SK-N-MC (cell line): ENCODE results near the gene ZFP64.

Experiments used
- DNase-seq: peaks from one replicate; pipeline ENCODE4 v3.0.0-alpha.2; 2011; ENCODE audit warnings: low read depth, low spot score
- H3K27ac ChIP-seq: fragments of 200-600 bp; sonication (generic); 2 replicates; pipeline ENCODE4 v1.5.1; 2016; ENCODE audit warnings: mixed run types
- H3K36me3 ChIP-seq: fragments of 200-600 bp; sonication (generic); 2 replicates; pipeline ENCODE4 v1.6.1; 2017; ENCODE audit warnings: antibody characterized with exemption, low read length, mixed read lengths; ENCODE audit not compliant: insufficient read depth
- H3K4me3 ChIP-seq: fragments of 200-600 bp; sonication (generic); 2 replicates; pipeline ENCODE4 v1.5.1; 2016
- H3K9ac ChIP-seq: fragments of 200-600 bp; sonication (generic); 2 replicates; pipeline ENCODE4 v1.8.0; 2017; ENCODE audit warnings: mixed run types, mixed read lengths; ENCODE audit not compliant: insufficient read length
- H3K9me3 ChIP-seq: fragments of 200-600 bp; sonication (generic); 2 replicates; pipeline ENCODE4 v1.6.1; 2017; ENCODE audit warnings: low read depth, mild to moderate bottlenecking, antibody characterized with exemption, low read length, moderate library complexity, mixed read lengths
- EZH2 ChIP-seq: fragments of 200-600 bp; sonication (generic); IDR thresholded peaks from one replicate; pipeline ENCODE4 v1.6.1; 2017; ENCODE audit warnings: antibody characterized with exemption
- FOXP2 ChIP-seq: optimal IDR thresholded peaks from 2 replicates; pipeline ENCODE3; 2011; ENCODE audit warnings: mild to moderate bottlenecking, moderate library complexity; ENCODE audit not compliant: insufficient read depth; ENCODE audit errors: extremely low read length, control extremely low read depth
- POLR2AphosphoS5 ChIP-seq: IDR thresholded peaks from 2 replicates; pipeline ENCODE4 v1.6.1; 2012; ENCODE audit warnings: mild to moderate bottlenecking, low read depth, low read length, borderline replicate concordance

Gene ZFP64

GRCh38 chr20:52102126-52102525 lies 89.5 kb downstream of the ZFP64 start:
- Histone ChIP-seq H3K4me3 (no peak overlapping the region), H3K36me3 (no peaks in the 10 kb centered on the region), H3K9ac (no peak overlapping the region), H3K27ac (no peak overlapping the region), H3K9me3 (no peaks in the 10 kb centered on the region)
- TF ChIP-seq FOXP2 = no peak
- no peak for TF ChIP-seq EZH2
- TF ChIP-seq POLR2AphosphoS5 = no peak
- DNase-seq = no peak
